H1 (cell line): ENCODE measurements around the gene GUCY2D. TPM values are rescaled to one million over a fixed set of nuclear protein-coding genes. Genes with fewer than 3 reads are reported as not detected.

Experiments used
- BACH1 ChIP-seq: IDR thresholded peaks from 2 replicates; pipeline ENCODE4 v1.6.1; 2012; ENCODE audit warnings: low read length, improper control_type of control experiment
- CHD2 ChIP-seq: IDR thresholded peaks from 2 replicates; pipeline ENCODE4 v1.6.1; 2012; ENCODE audit warnings: low read length, improper control_type of control experiment
- HDAC6 ChIP-seq: IDR thresholded peaks from one replicate; pipeline ENCODE4 v1.7.1; 2012; ENCODE audit warnings: low read depth, mild to moderate bottlenecking, inconsistent platforms, low read length, moderate library complexity
- KDM5A ChIP-seq: fragments of 200-600 bp; IDR thresholded peaks from 2 replicates; pipeline ENCODE4 v1.7.1; 2012; ENCODE audit warnings: mild to moderate bottlenecking, low read length, inconsistent platforms, mixed read lengths
- POLR2A ChIP-seq, 2 experiments: IDR thresholded peaks; 1 replicate in 1 of 2; 2 replicates in 1 of 2; pipeline ENCODE4 v1.6.1; 2011; ENCODE audit warnings: low read depth in 2 of 2, low read length in 2 of 2, mild to moderate bottlenecking in 2 of 2; ENCODE audit errors: control extremely low read depth in 1 of 2
- RXRA ChIP-seq: IDR thresholded peaks from 2 replicates; pipeline ENCODE4 v1.6.1; 2011; ENCODE audit warnings: low read depth, mild to moderate bottlenecking, low read length, moderate library complexity; ENCODE audit not compliant: insufficient read depth
- SP1 ChIP-seq: IDR thresholded peaks from 2 replicates; pipeline ENCODE4 v1.6.1; 2011; ENCODE audit warnings: low read depth, low read length
- SRF ChIP-seq: IDR thresholded peaks from 2 replicates; pipeline ENCODE4 v1.6.1; 2011; ENCODE audit warnings: mild to moderate bottlenecking, low read depth, low read length, moderate library complexity
- TBP ChIP-seq: IDR thresholded peaks from 2 replicates; pipeline ENCODE4 v1.6.1; 2011; ENCODE audit warnings: low read depth, low read length, improper control_type of control experiment
- polyA plus RNA-seq, 7 experiments: library from polyadenylated mRNA; depleted of rRNA in 3 of 7; stranded (reverse) in 5 of 7; unstranded in 2 of 7; fragments of >200 nt in 5 of 7; fragments of 200-250 nt in 2 of 7; gene quantifications; 1 replicate in 5 of 7; 2 replicates in 1 of 7; 4 replicates in 1 of 7; pipeline versions ENCODE4 v1.2.1 to v1.2.3, GENCODE V29; 2011 to 2013; ENCODE audit warnings: missing spikeins in 2 of 7, mixed read lengths in 2 of 7
- total RNA-seq: library from RNA; stranded (reverse); fragmentation: NEBNext Ultra II Directional; extraction: Animal tissue kit (Norgen Biotek cat#: 25700); gene quantifications from 2 replicates; pipeline ENCODE4 v1.2.1, GENCODE V29; 2021

Gene GUCY2D
- total and polyA plus RNA-seq, 2 of the 8 experiments (the other 6 are each of a cell fraction or from before 2014, with no cell fraction given) = 0.20 to 0.48 TPM

DNA sequence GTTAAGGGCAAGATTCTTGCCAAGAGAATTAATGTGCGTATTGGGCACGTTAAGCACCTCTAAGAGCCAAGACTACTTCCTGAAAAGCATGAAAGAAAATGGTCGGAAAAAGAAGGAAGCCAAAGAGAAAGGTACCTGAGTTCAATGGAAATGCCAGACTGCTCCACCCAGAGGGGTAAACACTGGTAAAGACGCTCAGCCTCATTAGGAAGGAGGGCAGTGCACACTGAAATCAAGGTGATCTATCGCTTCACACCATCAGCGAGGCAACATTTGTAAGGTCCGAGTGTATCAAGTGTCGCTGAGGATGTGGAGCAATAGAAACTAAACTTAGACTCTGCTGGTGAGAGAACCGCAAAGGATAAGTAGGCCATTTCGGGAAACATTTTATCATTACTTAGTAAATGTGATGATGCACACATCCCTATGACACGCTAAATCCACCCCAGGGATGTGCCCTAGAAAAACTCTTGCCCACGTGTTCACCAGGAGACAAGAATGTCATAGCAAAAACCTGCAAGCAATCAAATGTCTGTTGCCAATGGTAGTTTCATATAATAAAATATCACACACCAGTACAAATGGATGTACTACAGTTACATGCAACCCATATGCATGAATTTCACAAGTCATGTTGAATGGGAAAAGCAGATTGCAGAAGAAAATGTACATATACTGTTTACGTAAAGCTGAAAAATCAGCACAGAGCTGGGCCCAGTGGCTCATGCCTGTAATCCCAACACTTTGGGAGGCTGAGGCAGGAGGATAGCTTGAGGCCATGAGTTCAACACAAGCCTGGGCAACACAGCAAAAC lies 46.8 kb upstream of the GUCY2D start (continued):
- TF ChIP-seq SRF (no peak), BACH1 (no peak), POLR2A (IDR thresholded peaks at IDR 0.05; ENCODE audit: control extremely low read depth in 1 of 2, low read depth in 2 of 2, low read length in 2 of 2) (no peak), KDM5A (no peak), TBP (no peak), SP1 (no peak), CHD2 (no peak), HDAC6 (no peak), RXRA (no peak)
